Activated T-cell treated with anti-CD3 and anti-CD28 coated beads, Interleukin-2, amount 50 U/mL, for 24 hours (primary cell): ENCODE data around the gene TNRC6C.
"Not testable (repeated sequence)": the region's sequence is repeated elsewhere in the genome, so short reads cannot be mapped to it uniquely, and the experiment has no call there.

Source experiments
- DNase-seq: peaks from one replicate; pipeline ENCODE4 v3.0.0-alpha.2; 2020
- H3K27ac Mint-ChIP-seq: 2 replicates; pipeline ENCODE4 v1.8.0; 2020; ENCODE audit warnings: mild to moderate bottlenecking, mixed read lengths
- H3K27me3 Mint-ChIP-seq: 2 replicates; pipeline ENCODE4 v1.8.0; 2020; ENCODE audit warnings: mixed read lengths
- H3K36me3 Mint-ChIP-seq: 2 replicates; pipeline ENCODE4 v1.8.0; 2020; ENCODE audit warnings: low read depth, mixed read lengths
- H3K4me1 Mint-ChIP-seq: 2 replicates; pipeline ENCODE4 v1.8.0; 2020; ENCODE audit warnings: low read depth, mixed read lengths
- H3K4me3 Mint-ChIP-seq: 2 replicates; pipeline ENCODE4 v1.8.0; 2020; ENCODE audit warnings: mild to moderate bottlenecking, moderate library complexity, mixed read lengths
- H3K9me3 Mint-ChIP-seq: 2 replicates; pipeline ENCODE4 v1.8.0; 2020; ENCODE audit warnings: mixed read lengths

The TNRC6C gene

DNA sequence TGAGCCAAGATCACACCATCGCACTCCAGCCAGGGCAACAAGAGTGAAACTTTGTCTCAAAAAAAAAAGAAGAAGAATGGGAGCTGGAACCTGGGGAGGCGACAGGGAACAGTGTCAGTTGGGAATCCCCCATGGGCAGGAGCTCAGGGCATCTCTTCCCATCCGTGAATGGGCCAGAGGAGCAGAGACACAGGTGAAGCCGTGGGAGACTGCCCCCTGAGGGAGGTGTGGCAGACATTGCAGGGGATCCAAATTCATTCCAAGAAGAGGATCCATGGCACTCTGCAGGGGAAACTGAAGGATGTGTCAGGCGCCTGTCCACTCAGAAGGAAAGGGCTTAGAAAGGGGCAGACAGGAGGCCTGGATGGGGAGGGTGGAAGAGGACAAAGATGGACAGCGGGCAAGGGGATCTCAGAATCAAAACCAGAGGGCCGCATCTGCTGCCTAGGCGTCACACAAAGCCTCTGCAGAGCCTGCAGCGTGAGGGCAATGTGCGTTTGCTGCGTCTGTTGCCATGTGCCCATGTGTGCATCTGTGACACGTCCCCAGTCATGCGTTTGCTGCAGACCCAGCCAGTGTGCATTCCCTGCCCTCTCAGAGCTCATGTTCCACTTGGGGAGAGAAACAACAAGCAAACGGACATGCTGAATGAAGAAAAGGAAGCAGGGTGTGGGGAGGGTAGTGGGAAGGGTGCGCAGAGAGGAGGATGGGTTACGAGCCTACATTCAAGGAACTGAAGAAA lies 30.6 kb upstream of the TNRC6C start:
- H3K9me3 Mint-ChIP-seq: no peaks in the 10 kb centered on the region
- H3K27ac Mint-ChIP-seq: no peak overlapping the region
- no peaks in the 10 kb centered on the region for H3K36me3 Mint-ChIP-seq
- no peak for DNase-seq
- no peak overlapping the region for H3K4me3 Mint-ChIP-seq
- H3K4me1 Mint-ChIP-seq: peaks cover 14% of the 10 kb centered on the region
- H3K27me3 Mint-ChIP-seq: no peaks in the 10 kb centered on the region

GRCh38 chr17:77928519-77929179 lies 29.9 kb upstream of the TNRC6C start:
- H3K27ac Mint-ChIP-seq: no peak overlapping the region
- H3K27me3 Mint-ChIP-seq: no peaks in the 10 kb centered on the region
- no peak overlapping the region for H3K4me3 Mint-ChIP-seq
- H3K36me3 Mint-ChIP-seq: no peaks in the 10 kb centered on the region
- no peaks in the 10 kb centered on the region for H3K9me3 Mint-ChIP-seq
- no peak for DNase-seq
- peaks cover 14% of the 10 kb centered on the region for H3K4me1 Mint-ChIP-seq

DNA sequence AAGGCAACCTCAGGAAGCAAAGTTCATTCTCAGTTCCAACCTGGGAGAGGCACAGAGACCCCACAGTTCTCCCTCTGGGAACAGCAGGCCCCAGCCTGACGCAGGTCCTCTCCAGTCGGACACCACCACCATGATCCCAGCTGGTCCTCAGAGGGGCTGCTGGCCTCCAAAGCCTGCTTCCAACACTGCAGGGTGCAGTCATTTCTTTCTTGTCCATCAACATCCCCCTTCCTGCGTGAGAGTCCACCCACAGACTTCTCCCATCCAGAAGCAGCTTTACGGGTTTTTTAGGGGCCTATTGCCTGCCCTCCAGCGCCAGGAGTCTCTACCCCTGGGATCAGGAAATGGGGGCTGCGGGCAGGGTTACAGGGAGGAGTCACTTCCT lies 29.3 kb upstream of the TNRC6C start:
- Mint-ChIP-seq H3K4me1 (peaks cover 19% of the 10 kb centered on the region), H3K27ac (no peak overlapping the region), H3K27me3 (peaks cover 5% of the 10 kb centered on the region), H3K4me3 (no peak overlapping the region), H3K9me3 (no peaks in the 10 kb centered on the region), H3K36me3 (no peaks in the 10 kb centered on the region)
- no peak for DNase-seq

GRCh38 chr17:77929871-77930436 lies 28.5 kb upstream of the TNRC6C start:
- no peak for DNase-seq
- H3K4me1 Mint-ChIP-seq: peaks cover 24% of the 10 kb centered on the region
- no peak overlapping the region for H3K27ac Mint-ChIP-seq
- H3K36me3 Mint-ChIP-seq: no peaks in the 10 kb centered on the region
- no peaks in the 10 kb centered on the region for H3K9me3 Mint-ChIP-seq
- no peak overlapping the region for H3K4me3 Mint-ChIP-seq
- peaks cover 5% of the 10 kb centered on the region for H3K27me3 Mint-ChIP-seq

DNA sequence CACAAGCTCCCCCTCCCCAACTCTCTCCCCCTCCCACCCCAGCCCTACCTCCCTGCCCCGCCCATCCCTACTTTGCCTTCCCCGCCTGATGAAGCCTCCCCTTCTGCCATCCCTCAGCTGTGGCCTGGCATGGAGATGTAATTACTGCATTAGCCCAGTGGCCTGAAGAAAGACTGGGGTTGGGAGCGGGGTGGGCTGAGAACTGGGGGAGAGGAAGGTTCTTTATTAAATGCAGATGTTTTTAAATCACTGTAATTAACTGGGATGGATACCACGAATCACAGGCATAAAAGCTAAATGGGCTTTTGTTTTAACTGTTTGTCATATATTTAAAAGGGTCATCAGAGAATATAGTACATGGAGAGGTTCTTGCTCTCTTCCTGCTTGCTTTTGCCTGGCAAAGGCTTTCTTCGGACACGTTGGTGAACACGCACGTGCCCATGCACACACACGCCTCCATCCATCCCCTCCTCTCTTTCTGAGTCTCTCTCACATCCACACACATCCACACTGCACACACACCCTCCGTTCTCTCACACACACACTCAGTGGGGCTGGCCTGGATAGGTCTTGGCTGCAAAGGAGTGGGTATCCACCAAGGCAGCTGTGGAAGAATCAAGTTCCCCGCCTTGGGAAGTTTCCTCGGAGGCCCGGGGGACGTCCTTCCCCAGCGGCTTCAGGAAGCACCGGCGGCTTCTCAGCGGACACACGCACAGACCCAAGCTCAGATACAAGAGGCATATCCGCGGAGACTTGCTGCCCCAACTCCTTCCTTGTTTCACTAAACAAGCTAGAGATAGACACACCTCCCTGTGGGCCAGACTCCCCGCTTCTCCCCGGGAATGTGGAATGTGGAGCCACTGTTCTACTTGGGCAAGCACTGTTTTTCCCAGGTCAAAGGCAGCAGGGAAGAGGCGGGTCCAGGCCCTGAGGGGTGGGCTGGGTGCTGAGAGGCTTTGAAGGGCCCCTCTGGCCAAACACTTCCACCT lies 27.4 kb upstream of the TNRC6C start:
- Mint-ChIP-seq H3K9me3 (no peaks in the 10 kb centered on the region), H3K4me1 (peaks cover 34% of the 10 kb centered on the region), H3K27me3 (peaks cover 5% of the 10 kb centered on the region), H3K4me3 (no peak overlapping the region), H3K27ac (no peak overlapping the region), H3K36me3 (no peaks in the 10 kb centered on the region)
- no peak for DNase-seq

DNA sequence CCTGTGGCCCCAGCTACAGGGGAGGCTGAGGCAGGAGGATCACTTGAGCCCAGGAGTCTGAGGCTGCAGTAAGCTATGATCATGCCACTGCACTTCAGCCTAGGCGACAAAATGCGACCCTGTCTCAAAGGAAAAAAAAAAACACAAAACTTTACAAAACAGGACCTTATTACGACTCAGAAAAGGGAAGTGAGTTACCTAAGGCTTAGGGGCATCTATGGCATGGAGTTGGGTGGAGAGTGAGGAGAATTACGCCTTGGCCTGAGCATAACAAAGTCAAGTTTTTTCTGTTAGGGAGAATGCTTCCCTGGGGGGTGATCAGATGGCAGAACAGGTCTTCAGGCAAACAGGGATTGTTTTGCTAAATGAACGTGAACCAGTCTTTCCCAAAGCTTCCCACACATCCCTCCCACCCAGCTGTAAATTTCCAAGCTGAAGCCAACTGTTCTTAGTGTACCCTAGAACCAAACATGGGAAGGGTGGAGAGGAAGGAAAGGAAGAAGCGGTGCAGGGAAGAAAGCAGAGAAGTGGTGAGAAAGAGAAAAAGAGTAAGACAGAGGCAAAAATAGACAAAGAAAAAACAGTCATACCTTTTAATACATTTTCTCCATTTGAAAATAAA lies 24.6 kb upstream of the TNRC6C start:
- H3K4me1 Mint-ChIP-seq: peaks cover 31% of the 10 kb centered on the region
- DNase-seq: no peak
- no peak overlapping the region for H3K27ac Mint-ChIP-seq
- H3K36me3 Mint-ChIP-seq: no peaks in the 10 kb centered on the region
- H3K4me3 Mint-ChIP-seq: no peak overlapping the region
- peaks cover 5% of the 10 kb centered on the region for H3K27me3 Mint-ChIP-seq
- no peaks in the 10 kb centered on the region for H3K9me3 Mint-ChIP-seq

GRCh38 chr17:77935121-77935571 lies 23.4 kb upstream of the TNRC6C start:
- Mint-ChIP-seq H3K27ac (no peak overlapping the region), H3K9me3 (no peaks in the 10 kb centered on the region), H3K4me3 (no peak overlapping the region), H3K27me3 (peaks cover 5% of the 10 kb centered on the region), H3K4me1 (peaks cover 21% of the 10 kb centered on the region), H3K36me3 (no peaks in the 10 kb centered on the region)
- no peak for DNase-seq

DNA sequence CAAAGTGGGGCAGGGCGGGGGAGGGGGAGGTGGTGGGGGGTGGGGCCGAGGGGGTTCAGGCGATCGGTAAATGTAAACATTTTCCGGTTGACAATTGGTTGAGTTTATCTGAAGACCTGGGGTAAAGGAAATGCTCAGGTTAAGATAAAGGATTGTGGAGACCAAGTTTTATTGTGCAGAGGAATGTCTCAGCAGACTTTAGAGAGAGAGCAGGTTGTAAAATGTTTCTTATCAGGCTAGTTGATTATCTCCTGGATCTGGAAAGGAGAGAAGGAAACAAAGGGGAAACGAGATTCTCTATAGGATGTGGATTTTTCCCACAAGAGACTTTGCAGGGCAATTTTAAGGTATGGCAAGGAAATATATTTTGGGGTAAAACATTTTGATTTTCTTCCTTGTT lies 22.8 kb upstream of the TNRC6C start:
- not testable (repeated sequence) for DNase-seq, H3K36me3 Mint-ChIP-seq, H3K4me3 Mint-ChIP-seq, H3K27ac Mint-ChIP-seq, H3K27me3 Mint-ChIP-seq, H3K9me3 Mint-ChIP-seq
- peaks cover 21% of the 10 kb centered on the region for H3K4me1 Mint-ChIP-seq

DNA sequence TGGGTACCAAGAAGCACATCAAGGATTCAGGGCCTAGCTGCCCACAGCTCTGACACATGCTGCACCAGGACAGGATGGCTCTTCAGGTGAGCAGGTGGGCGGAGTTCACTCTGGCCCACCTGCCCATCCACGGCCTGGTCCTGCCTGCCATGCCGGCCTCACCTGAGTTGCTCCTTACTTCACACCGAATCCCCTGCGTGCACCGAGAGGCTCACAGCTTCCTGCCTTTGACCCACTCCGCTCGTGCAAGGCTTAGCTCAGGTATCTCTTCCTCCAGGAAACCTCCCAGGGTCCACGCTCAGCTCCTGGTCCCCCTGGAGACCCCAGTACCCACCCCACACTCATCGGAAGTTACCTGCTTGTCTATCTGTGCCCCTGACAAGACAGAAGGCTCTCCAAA lies 21.6 kb upstream of the TNRC6C start:
- H3K27ac Mint-ChIP-seq: no peak overlapping the region
- peaks cover 21% of the 10 kb centered on the region for H3K4me1 Mint-ChIP-seq
- no peaks in the 10 kb centered on the region for H3K36me3 Mint-ChIP-seq
- DNase-seq: no peak
- no peak overlapping the region for H3K4me3 Mint-ChIP-seq
- no peaks in the 10 kb centered on the region for H3K9me3 Mint-ChIP-seq
- peaks cover 5% of the 10 kb centered on the region for H3K27me3 Mint-ChIP-seq

DNA sequence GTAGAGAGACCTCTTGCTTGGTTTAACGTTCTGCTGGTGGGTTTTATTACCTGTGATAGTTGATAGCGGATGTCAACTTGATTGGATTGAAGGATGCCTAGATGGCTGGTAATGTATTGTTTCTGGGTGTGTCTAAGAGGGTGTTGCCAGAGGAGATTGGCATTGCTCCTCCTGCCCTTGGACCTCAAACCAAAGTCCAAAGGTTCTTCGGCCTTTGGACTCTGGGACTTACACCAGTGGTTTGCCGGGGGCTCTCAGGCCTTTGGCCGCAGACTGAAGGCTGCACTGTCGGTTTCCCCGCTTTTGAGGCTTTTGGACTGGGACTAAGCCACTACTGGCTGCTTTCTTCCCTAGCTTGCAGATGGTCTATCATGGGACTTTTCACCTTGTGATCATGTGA lies 17.5 kb upstream of the TNRC6C start:
- Mint-ChIP-seq H3K27me3 (no peaks in the 10 kb centered on the region), H3K9me3 (no peaks in the 10 kb centered on the region), H3K36me3 (no peaks in the 10 kb centered on the region), H3K4me3 (no peak overlapping the region), H3K4me1 (peaks cover 2% of the 10 kb centered on the region), H3K27ac (no peak overlapping the region)
- no peak for DNase-seq

DNA sequence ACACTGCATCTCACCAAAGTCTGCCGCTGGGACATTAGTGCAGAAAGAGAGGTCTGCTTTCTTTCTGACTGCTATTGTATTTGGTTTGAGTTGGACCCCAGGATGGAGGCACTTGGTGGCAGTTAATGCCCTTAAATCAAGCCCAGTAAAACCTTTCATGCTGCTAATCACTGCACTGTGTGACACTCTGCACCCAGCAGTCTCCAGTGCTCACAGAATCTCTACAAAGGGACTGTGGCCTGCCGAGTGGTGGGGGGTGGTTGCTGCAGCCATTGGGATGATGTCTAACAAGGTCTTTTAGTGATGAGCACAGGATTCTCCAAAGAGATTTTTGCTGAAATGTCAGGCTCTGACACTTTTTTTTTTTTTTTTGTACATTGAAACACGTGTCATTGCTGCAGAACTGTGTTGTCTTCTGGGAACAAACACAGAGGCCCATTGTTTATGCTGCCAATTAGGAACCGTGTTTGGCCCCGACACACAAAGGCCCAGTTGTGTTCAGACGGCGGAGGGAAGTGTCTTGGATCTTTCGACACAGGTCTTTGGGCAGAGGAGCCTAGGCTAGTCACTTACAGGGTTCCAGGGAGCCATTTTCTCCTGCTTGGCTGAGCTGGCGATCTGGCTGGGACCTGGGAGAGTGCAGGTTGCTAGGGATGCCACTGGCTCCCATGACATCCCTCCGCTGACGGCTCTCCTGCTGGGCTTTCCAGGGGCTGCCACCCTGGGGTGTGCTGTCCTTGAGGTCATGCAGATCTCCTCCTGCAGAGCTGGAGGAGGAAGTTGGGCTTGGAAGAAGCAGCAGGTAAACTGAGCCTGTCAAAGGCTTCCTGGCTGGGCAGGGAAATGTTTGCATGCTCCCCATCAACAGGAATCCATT lies 16.2 kb upstream of the TNRC6C start:
- Mint-ChIP-seq H3K27ac (no peak overlapping the region), H3K27me3 (no peaks in the 10 kb centered on the region), H3K4me1 (no peaks in the 10 kb centered on the region), H3K4me3 (no peak overlapping the region), H3K36me3 (no peaks in the 10 kb centered on the region), H3K9me3 (no peaks in the 10 kb centered on the region)
- no peak for DNase-seq

DNA sequence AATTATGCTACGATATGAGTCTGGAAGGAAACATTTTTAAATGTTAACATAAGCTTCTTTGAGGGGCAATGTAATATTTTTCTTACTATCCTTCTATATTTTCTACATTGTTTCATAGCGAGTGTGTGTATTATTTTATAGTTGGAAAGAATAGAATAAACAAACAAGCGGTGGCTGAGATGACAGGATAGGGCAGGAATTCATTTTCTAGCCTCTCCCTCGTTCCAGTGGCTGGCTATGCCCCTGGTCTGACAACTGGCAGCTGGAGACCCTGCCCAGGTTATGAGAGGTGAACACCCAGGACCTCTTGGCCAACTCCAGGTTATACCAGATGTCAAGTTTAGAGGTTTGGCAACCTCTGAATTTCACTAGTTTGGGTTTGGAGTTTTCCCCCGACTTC lies 14.5 kb upstream of the TNRC6C start:
- Mint-ChIP-seq H3K9me3 (no peaks in the 10 kb centered on the region), H3K27ac (no peak overlapping the region), H3K4me1 (no peaks in the 10 kb centered on the region), H3K4me3 (no peak overlapping the region), H3K36me3 (no peaks in the 10 kb centered on the region), H3K27me3 (no peaks in the 10 kb centered on the region)
- DNase-seq: no peak

DNA sequence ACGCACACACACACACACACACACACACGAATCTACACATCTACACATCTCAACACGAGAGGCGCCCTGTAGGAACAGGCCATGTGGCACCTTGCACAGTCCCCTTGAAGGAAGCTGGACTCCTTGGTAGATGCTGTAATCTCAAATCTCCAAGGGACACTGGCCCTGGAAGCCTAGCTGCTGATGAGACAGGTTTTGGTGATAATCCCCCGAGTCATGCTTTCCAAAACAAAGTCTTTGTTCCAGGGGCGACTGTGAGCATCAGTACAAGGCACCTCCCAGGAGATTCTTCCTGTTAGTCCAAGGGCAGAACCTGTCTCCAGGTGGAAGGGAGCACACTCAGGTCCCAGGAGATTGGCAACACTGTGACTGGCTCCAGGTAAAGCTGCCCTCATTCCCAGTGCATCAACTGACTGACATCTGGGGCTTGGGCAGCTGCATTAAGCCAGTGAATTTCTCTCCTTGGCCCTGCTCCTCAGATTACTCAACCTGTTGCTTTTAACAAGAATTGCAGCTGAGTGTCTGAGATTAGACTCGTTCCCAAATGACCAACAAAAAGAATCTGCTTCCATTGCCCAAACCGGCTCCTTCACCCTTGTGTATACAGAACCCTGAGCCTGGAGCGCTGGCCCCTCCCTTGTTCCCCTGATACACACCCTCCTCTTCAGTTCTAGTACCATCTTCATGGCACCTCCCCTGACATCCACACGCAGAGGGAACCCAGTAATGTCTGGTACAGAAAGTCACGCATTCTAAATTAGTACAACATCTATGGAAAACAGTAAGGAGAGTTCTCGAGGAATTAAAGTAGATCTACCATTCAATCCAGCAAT lies 13.9 kb upstream of the TNRC6C start:
- Mint-ChIP-seq H3K9me3 (no peaks in the 10 kb centered on the region), H3K4me1 (no peaks in the 10 kb centered on the region), H3K4me3 (no peak overlapping the region), H3K36me3 (no peaks in the 10 kb centered on the region), H3K27ac (no peak overlapping the region), H3K27me3 (no peaks in the 10 kb centered on the region)
- no peak for DNase-seq
